Fibroblast of the aortic adventitia (primary cell): ENCODE data around the gene PCGF5. TPM values are rescaled to one million over a fixed set of nuclear protein-coding genes. Genes with fewer than 3 reads are reported as not detected.

Experiments
- DNase-seq: peaks from one replicate; pipeline ENCODE4 v3.0.0-alpha.2; 2010; ENCODE audit warnings: low read depth
- H3K4me3 ChIP-seq: 2 replicates; pipeline ENCODE4 v1.5.1; 2011; ENCODE audit warnings: low read depth, mild to moderate bottlenecking, control low read depth, low read length, moderate library complexity
- CTCF ChIP-seq: IDR thresholded peaks from 2 replicates; pipeline ENCODE4 v1.5.1; 2011; ENCODE audit warnings: mild to moderate bottlenecking, low read length, control low read depth, inconsistent platforms; ENCODE audit not compliant: insufficient read depth
- total RNA-seq: library from RNA; depleted of rRNA; stranded (reverse); fragments of >200 nt; gene quantifications from 2 replicates; pipeline ENCODE4 v1.2.3, GENCODE V29; 2012; ENCODE audit warnings: low replicate concordance

PCGF5 gene
- total RNA-seq, 1 donor, result 44.8 TPM

- H3K4me3 ChIP-seq, result no peak overlapping the region
- no peak for TF ChIP-seq CTCF
- peak; percentile 17 for DNase-seq
Measured at GRCh38 chr10:91271886-91272285, 51.4 kb downstream of the PCGF5 start.

- H3K4me3 ChIP-seq, result no peak overlapping the region
- DNase-seq, result no peak
- no peak for TF ChIP-seq CTCF
Measured at GRCh38 chr10:91284486-91285090, 64.1 kb downstream of the PCGF5 start.

DNA sequence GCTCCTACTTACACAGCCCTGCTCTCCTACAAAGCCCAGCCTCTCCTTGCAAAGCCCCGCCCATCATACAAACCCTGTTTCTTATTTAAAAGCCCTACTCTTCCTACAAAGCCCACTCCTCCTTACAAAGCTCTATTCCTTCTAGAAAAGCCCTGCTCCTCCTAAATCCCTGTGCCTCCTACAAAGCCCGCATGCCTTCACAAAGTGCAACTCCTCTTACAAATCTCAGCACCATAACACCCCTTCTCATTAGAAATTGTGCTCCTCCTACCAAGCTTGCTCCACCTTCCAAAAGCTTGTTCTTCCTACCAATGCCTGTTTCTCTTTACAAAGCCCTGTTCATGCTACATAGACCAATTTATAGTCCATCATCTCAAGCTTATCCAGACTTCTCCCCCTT, 66.1 kb downstream of the PCGF5 start:
- no peak overlapping the region for H3K4me3 ChIP-seq
- TF ChIP-seq CTCF, result no peak
- no peak for DNase-seq

DNA sequence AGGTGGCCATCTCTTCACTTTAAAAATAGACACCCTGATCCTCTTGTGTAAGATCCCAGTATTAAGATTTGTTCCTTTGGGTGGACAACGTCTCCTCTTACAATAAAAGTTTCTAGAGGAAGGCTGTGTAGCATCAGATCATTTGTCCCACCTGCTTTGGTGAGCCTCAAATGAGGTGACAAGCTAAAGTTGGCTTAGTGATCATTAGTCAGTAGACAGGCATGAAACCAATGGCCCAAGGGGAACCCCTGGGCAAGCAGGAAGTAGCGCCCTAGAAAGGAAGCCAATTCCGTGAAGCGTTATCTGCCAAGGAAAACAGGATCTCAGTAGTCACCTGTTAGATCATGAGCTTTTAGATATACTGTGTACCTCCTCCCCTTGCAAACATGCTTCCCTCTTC, 66.8 kb downstream of the PCGF5 start:
- peak; percentile 18 for DNase-seq
- TF ChIP-seq CTCF, result no peak
- no peak overlapping the region for H3K4me3 ChIP-seq

DNA sequence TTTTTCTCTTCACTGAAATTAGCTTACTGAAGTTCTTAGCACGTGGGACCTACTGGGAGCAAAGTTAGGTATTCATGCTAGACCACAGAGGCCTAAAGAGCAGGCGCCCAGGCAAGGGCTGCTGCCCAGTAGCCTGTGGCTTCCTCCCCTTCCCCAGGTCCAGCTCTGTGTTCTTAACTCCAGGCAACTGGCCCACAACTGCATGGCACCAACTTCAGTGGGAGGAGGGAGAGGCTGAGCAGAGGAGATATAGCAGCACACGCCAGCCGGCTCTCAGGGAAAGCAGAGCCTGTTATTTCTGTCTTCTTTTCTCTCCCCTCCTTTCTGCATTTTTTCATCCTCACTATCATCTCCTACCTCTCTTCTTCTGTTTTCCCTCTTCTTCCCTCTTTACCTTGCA, 67.4 kb downstream of the PCGF5 start:
- DNase-seq, result no peak
- no peak for TF ChIP-seq CTCF
- H3K4me3 ChIP-seq, result no peak overlapping the region

GRCh38 chr10:91289305-91289704, 68.8 kb downstream of the PCGF5 start:
- no peak overlapping the region for H3K4me3 ChIP-seq
- DNase-seq, result no peak
- no peak for TF ChIP-seq CTCF

DNA sequence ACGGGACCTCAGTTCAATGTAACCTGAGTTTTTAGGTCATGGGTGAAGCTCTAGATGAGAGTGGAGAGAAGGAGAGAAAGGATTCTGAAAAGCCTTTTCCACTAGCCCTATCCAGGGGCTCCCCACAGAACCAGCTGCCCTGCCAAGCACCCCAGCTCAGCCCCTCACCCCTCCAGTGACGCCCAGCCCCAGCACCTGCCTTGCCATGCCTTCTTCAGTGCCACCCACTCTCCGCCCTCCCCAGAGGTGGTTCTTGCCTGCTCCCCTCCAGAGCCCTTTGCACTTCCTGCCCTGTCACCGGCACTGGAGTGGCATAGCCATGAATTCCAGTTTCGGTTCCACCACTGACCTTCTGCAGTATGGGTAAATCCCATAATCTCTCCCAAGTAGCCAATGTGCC, 70.1 kb downstream of the PCGF5 start:
- no peak for DNase-seq
- no peak for TF ChIP-seq CTCF
- no peak overlapping the region for H3K4me3 ChIP-seq
